Measurements from ENCODE around the gene EFNA2.
"Not testable (repeated sequence)": the region's sequence is repeated elsewhere in the genome, so short reads cannot be mapped to it uniquely, and the experiment has no call there.

EFNA2 gene

GRCh38 chr19:1322198-1322981 lies 36.7 kb downstream of the EFNA2 start:
- FAIRE-seq: no peak

DNA sequence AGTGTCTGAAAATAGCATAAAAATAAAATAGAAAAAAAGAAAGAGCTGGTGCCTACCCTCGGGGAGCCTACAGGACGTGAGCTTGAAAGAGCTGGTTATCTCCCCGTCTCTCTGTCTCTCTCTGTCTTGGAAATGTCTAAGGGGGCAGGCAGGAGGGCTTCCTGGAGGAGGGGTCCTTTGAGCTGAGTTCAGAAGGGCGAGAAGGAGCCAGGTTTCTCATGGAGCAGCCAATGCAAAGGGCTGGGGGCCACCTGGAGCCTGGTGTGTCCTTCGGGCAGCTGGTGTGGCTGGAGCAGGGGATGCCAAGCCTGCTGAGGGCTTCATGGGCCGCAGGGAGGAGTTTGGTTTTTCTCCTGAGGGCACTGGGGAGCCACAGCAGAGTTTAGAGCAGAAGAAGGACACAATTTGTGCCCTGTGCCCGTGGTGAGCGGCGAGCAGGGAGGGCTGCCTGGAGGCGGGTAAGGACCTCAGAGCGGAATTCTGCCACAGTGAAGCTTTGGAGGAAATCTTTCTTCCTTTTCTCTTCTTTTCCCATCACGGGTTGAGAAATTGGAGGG lies 38.7 kb downstream of the EFNA2 start:
- no peak for FAIRE-seq

DNA sequence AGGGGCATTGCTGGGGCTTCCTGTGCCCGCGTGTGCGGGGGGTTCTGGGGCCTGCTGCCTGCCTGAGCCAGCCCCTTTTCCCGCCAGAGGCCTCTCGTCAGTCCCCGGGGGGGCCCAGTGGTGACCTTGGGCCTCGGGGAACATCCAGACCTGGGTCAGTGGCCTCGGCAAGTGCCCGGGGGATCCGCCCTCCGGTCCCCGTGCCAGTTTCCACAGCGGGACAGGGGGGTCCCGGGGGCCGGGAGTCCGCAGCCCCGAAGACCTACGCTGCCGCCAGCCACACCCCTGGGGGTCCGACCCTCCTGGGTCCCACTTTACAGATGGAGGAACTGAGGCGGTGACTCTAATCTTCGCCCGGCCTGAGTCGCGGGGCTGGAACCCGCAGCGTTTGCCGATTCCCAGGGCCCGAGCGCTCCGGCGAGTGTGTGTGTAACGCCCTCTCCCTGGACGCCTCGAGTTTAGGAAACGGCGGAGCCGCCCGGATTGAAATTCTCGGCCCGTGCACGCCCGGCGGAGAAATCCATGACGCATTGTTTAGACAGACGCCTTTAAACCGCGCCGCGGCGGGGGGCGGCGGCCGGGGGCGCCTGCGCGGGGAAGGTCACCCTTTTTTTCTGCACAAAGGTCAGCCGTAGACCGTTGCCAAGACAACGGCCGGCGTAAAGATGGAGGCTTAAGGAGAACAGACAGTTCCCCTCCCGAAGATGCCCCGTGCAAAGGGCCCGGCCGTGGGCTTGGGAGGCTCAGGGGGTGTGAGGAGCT lies 39.3 kb downstream of the EFNA2 start:
- no peak for FAIRE-seq

- FAIRE-seq: no peak
Observed at GRCh38 chr19:1325568-1326294, 40.1 kb downstream of the EFNA2 start.

DNA sequence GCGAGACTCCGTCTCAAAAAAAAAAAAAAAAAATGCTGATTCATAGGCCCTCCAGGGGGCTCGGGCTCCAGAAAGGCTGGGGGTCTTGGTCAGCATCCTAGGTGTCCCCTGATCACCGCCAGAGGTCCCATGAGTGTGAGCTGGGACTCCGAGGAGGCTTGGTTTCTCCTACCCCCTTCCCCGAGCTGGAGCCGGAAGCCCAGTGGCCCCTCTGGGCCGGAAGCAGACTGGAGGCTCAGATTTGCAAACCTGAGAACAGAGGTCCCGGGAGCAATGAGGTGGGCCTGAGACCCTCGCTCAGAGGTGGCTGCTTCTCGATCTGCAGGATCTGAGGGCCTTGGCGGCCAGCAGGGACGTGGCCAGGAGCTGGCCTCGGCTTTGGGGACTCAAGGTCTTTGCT lies 41.5 kb downstream of the EFNA2 start:
- FAIRE-seq: no peak

- not testable (repeated sequence) for FAIRE-seq
Observed at GRCh38 chr19:1332208-1332607, 46.5 kb downstream of the EFNA2 start.

- FAIRE-seq: no peak
Observed at GRCh38 chr19:1336079-1336684, 50.5 kb downstream of the EFNA2 start.

- FAIRE-seq: no peak
Observed at GRCh38 chr19:1340681-1341469, 55.2 kb downstream of the EFNA2 start.

DNA sequence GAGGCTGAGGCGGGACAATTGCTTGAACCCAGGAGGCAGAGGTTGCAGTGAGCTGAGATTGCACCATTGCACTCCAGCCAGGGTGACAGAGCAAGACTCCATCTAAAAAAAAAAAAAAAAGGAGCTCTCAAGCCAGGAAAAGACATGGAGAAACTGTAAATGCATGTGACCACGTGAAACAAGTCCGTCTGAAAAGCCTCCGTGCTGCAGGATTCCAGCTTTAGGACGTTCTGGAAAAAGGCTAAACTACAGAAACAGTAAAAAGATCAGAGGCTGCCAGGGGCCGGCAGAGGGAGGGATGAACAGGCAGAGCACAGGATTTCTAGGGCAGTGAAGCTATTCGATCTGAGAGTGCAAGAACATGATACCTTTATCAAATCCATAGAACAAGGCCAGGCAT lies 57.4 kb downstream of the EFNA2 start:
- FAIRE-seq: no peak

DNA sequence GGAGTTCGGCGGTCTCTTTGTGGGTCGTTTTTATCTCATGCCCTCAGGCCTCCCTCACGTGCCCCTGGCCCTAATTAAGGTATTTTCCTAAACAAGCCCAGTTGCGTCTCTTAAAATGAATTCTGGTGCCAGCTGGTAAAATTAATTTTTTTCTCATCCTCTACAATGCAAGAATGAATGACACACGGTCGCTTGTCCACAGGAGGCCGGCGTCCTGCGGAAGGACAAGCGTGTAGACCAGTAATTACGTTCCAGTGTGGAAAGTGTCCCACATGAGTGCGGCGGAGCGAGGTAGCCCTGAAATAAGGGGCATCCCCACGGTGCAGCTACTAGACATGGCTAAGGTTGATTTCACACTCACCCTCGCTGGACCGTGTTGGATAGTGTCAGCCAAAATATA lies 63.5 kb downstream of the EFNA2 start:
- FAIRE-seq: no peak

GRCh38 chr19:1350867-1351266 lies 65.2 kb downstream of the EFNA2 start:
- no peak for FAIRE-seq
